ENCODE results near the gene MTARC1. TPM values are rescaled to one million over a fixed set of nuclear protein-coding genes. Genes with fewer than 3 reads are reported as not detected.
A peak's percentile ranks its signal among the peaks of the same experiment; 100 is the strongest.

The MTARC1 gene
- total RNA-seq, 1 donor from 2014 or later = 1.8 TPM

DNA sequence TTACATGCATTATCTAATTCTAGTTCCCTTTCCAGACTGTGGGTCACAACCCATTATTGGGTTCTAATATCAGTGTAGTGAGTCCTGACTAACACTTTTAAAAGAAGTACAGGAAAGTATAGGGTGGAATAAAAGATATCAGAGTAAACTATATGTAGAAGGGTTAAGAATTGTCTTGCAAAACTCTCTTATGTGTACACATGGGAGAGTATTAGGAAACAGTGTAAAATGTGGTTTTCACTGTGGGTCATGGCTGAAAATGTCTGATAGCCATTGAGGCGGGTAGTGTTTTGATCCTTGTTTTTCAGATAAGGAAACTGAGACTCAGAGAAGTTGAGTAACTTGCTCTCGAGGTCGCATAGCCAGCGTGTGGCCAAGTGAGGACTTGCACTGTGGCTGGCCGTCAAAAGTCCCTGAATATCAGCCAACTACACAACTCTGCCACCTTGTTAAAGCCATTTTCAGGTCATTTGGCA, 18.5 kb upstream of the MTARC1 start:
- Mint-ChIP-seq H3K4me1 (ENCODE audit: unreplicated experiment) (no peaks in the 10 kb centered on the region), H3K9me3 (ENCODE audit: unreplicated experiment) (no peaks in the 10 kb centered on the region), H3K4me3 (ENCODE audit: unreplicated experiment) (no peak overlapping the region), H3K27me3 (ENCODE audit: unreplicated experiment) (no peaks in the 10 kb centered on the region), H3K27ac (ENCODE audit: unreplicated experiment) (no peak overlapping the region), H3K36me3 (ENCODE audit: unreplicated experiment) (peaks cover 32% of the 10 kb centered on the region)
- DNase-seq (ENCODE audit: extremely low spot score, unreplicated experiment) = no peak
- TF ChIP-seq, protein P1, sequence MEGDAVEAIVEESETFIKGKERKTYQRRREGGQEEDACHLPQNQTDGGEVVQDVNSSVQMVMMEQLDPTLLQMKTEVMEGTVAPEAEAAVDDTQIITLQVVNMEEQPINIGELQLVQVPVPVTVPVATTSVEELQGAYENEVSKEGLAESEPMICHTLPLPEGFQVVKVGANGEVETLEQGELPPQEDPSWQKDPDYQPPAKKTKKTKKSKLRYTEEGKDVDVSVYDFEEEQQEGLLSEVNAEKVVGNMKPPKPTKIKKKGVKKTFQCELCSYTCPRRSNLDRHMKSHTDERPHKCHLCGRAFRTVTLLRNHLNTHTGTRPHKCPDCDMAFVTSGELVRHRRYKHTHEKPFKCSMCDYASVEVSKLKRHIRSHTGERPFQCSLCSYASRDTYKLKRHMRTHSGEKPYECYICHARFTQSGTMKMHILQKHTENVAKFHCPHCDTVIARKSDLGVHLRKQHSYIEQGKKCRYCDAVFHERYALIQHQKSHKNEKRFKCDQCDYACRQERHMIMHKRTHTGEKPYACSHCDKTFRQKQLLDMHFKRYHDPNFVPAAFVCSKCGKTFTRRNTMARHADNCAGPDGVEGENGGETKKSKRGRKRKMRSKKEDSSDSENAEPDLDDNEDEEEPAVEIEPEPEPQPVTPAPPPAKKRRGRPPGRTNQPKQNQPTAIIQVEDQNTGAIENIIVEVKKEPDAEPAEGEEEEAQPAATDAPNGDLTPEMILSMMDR (IDR thresholded peaks at IDR 0.05) = no peak

GRCh38 chr1:220769205-220769604, 17.5 kb upstream of the MTARC1 start:
- TF ChIP-seq, protein P1 (IDR thresholded peaks at IDR 0.05) = no peak
- H3K36me3 Mint-ChIP-seq (ENCODE audit: unreplicated experiment) = peaks cover 26% of the 10 kb centered on the region
- no peaks in the 10 kb centered on the region for H3K4me1 Mint-ChIP-seq (ENCODE audit: unreplicated experiment)
- H3K27ac Mint-ChIP-seq (ENCODE audit: unreplicated experiment) = no peak overlapping the region
- no peak overlapping the region for H3K4me3 Mint-ChIP-seq (ENCODE audit: unreplicated experiment)
- no peaks in the 10 kb centered on the region for H3K27me3 Mint-ChIP-seq (ENCODE audit: unreplicated experiment)
- H3K9me3 Mint-ChIP-seq (ENCODE audit: unreplicated experiment) = no peaks in the 10 kb centered on the region
- no peak for DNase-seq (ENCODE audit: extremely low spot score, unreplicated experiment)

GRCh38 chr1:220770245-220770913, 16.3 kb upstream of the MTARC1 start:
- Mint-ChIP-seq H3K9me3 (ENCODE audit: unreplicated experiment) (no peaks in the 10 kb centered on the region), H3K36me3 (ENCODE audit: unreplicated experiment) (peaks cover 20% of the 10 kb centered on the region), H3K4me1 (ENCODE audit: unreplicated experiment) (no peaks in the 10 kb centered on the region), H3K4me3 (ENCODE audit: unreplicated experiment) (no peak overlapping the region), H3K27me3 (ENCODE audit: unreplicated experiment) (no peaks in the 10 kb centered on the region), H3K27ac (ENCODE audit: unreplicated experiment) (no peak overlapping the region)
- TF ChIP-seq, protein P1 (IDR thresholded peaks at IDR 0.05) = no peak
- DNase-seq (ENCODE audit: extremely low spot score, unreplicated experiment) = peak; percentile 51

GRCh38 chr1:220772846-220773245, 13.9 kb upstream of the MTARC1 start:
- Mint-ChIP-seq H3K27ac (ENCODE audit: unreplicated experiment) (no peak overlapping the region), H3K4me3 (ENCODE audit: unreplicated experiment) (no peak overlapping the region), H3K36me3 (ENCODE audit: unreplicated experiment) (peaks cover 20% of the 10 kb centered on the region), H3K9me3 (ENCODE audit: unreplicated experiment) (no peaks in the 10 kb centered on the region), H3K27me3 (ENCODE audit: unreplicated experiment) (no peaks in the 10 kb centered on the region), H3K4me1 (ENCODE audit: unreplicated experiment) (peaks cover 3% of the 10 kb centered on the region)
- no peak for DNase-seq (ENCODE audit: extremely low spot score, unreplicated experiment)
- TF ChIP-seq, protein P1 (IDR thresholded peaks at IDR 0.05) = no peak

GRCh38 chr1:220775240-220775853, 11.4 kb upstream of the MTARC1 start:
- H3K27ac Mint-ChIP-seq (ENCODE audit: unreplicated experiment) = no peak overlapping the region
- peaks cover 3% of the 10 kb centered on the region for H3K4me1 Mint-ChIP-seq (ENCODE audit: unreplicated experiment)
- H3K9me3 Mint-ChIP-seq (ENCODE audit: unreplicated experiment) = no peaks in the 10 kb centered on the region
- peaks cover 11% of the 10 kb centered on the region for H3K36me3 Mint-ChIP-seq (ENCODE audit: unreplicated experiment)
- peak; percentile 83 for DNase-seq (ENCODE audit: extremely low spot score, unreplicated experiment)
- H3K4me3 Mint-ChIP-seq (ENCODE audit: unreplicated experiment) = no peak overlapping the region
- H3K27me3 Mint-ChIP-seq (ENCODE audit: unreplicated experiment) = no peaks in the 10 kb centered on the region
- TF ChIP-seq, protein P1 (IDR thresholded peaks at IDR 0.05) = peak; percentile 86
